Spleen (tissue), 11 donors: ENCODE results near the gene TEDC2. TPM values are rescaled to one million over a fixed set of nuclear protein-coding genes. Genes with fewer than 3 reads are reported as not detected.

Experiments
- DNase-seq: peaks from one replicate; pipeline ENCODE4 v3.0.0-alpha.2; 2020
- H3K27ac ChIP-seq, 8 donors: fragments of 200-600 bp; sonication (generic) in 7 of 8; 1 replicate in 4 of 8; 2 replicates in 4 of 8; pipeline versions ENCODE4 v1.5.0 to v1.8.0; 2016 to 2021; ENCODE audit warnings: inconsistent platforms in 4 of 8, mild to moderate bottlenecking in 4 of 8, moderate library complexity in 1 of 8
- H3K27me3 ChIP-seq, 7 donors: fragments of 200-600 bp; sonication (generic) in 6 of 7; replicated peaks in 1 of 7; 1 replicate in 4 of 7; 2 replicates in 3 of 7; pipeline versions ENCODE4 v1.5.0 to v1.8.0; 2016 to 2021; ENCODE audit warnings: inconsistent platforms in 3 of 7, mild to moderate bottlenecking in 1 of 7
- H3K36me3 ChIP-seq, 6 donors: fragments of 200-600 bp; sonication (generic) in 5 of 6; 1 replicate in 4 of 6; 2 replicates in 2 of 6; pipeline versions ENCODE4 v1.5.0 to v1.8.0; 2016 to 2021; ENCODE audit warnings: inconsistent platforms in 2 of 6
- H3K4me1 ChIP-seq, 6 donors: fragments of 200-600 bp; sonication (generic) in 5 of 6; 1 replicate in 3 of 6; 2 replicates in 3 of 6; pipeline versions ENCODE4 v1.5.0 to v1.8.0; 2016 to 2021; ENCODE audit warnings: inconsistent platforms in 3 of 6
- H3K4me3 ChIP-seq, 8 donors: fragments of 200-600 bp; sonication (generic) in 7 of 8; 1 replicate in 4 of 8; 2 replicates in 4 of 8; pipeline versions ENCODE4 v1.5.0 to v1.8.0; 2016 to 2021; ENCODE audit warnings: inconsistent platforms in 4 of 8, mild to moderate bottlenecking in 4 of 8, moderate library complexity in 2 of 8
- H3K9me3 ChIP-seq, 8 donors: fragments of 200-600 bp; sonication (generic) in 7 of 8; 1 replicate in 4 of 8; 2 replicates in 4 of 8; pipeline versions ENCODE4 v1.5.0 to v1.8.0; 2016 to 2021; ENCODE audit warnings: inconsistent platforms in 4 of 8
- CTCF ChIP-seq, 11 experiments: fragments of 200-600 bp in 7 of 11; fragments of 450-650 bp in 4 of 11; sonication (generic) in 4 of 11; IDR thresholded peaks in 8 of 11; conservative IDR thresholded peaks in 3 of 11; 1 replicate in 7 of 11; 2 replicates in 4 of 11; pipeline versions ENCODE4 v1.4.0 to v1.8.0; 2016 to 2021; ENCODE audit warnings: antibody characterized with exemption in 11 of 11, inconsistent platforms in 4 of 11, mild to moderate bottlenecking in 1 of 11
- POLR2A ChIP-seq, 3 donors: fragments of 450-650 bp; IDR thresholded peaks; one replicate each; pipeline ENCODE4 v1.5.1; 2017; ENCODE audit warnings: antibody characterized with exemption in 3 of 3, mild to moderate bottlenecking in 1 of 3
- POLR2AphosphoS5 ChIP-seq, 3 donors: sonication (generic); formaldehyde crosslinking; IDR thresholded peaks; one replicate each; pipeline ENCODE4 v1.5.1; 2017; ENCODE audit warnings: antibody characterized with exemption in 3 of 3
- WGBS, 5 donors: extraction: QIAGEN DNeasy Blood & Tissue Kit in 3 of 5; methylation state at CpG; one replicate each; pipeline versions ENCODE4 v1.1.5 to v1.1.7; 2013 to 2018; 5-methylcytosine and 5-hydroxymethylcytosine counted together
- intact Hi-C: fragments of 100-400 bp; cut with DNase I; formaldehyde crosslinking; loops from one replicate; pipeline ENCODE4 v1.15.0; 2023; ENCODE audit warnings: low total_unique reads
- microRNA-seq, 3 donors: library from miRNA; unstranded; fragments of <30 nt; microRNA quantifications; one replicate each; pipeline versions ENCODE4 to v1.1.0, GENCODE V29; 2019 to 2020
- polyA plus RNA-seq, 3 donors: library from polyadenylated mRNA; stranded (reverse); fragments of 200-250 nt; gene quantifications; one replicate each; pipeline ENCODE4 v1.2.1, GENCODE V29; 2013
- small RNA-seq, 4 donors: library from RNA; depleted of rRNA; stranded (forward); fragments of <200 nt; gene quantifications; one replicate each; pipeline ENCODE3, GENCODE V24; 2016
- total RNA-seq, 7 donors: library from RNA; depleted of rRNA in 3 of 7; stranded (reverse); fragments of >200 nt in 3 of 7; fragmentation: NEBNext Ultra II Directional in 4 of 7; extraction: Animal tissue kit (Norgen Biotek cat#: 25700) in 4 of 7; gene quantifications; one replicate each; pipeline versions ENCODE4 v1.1.0 to v1.2.1, GENCODE V29; 2016 to 2021
- donor health status: healthy with polysubstance abuse.
- donor health status: DM: no; HTN: no; CAD: no; lungs with moderate emphysema.
- donor health status: DM: no; HTN: no; CAD: no.
- donor health status: Bipolar disorder and iron deficiency.
- donor health status: healthy.
- donor health status: DM: no; HTN: no; CAD: no.
- donor health status: DM: yes; HTN: yes; CAD: no.

TEDC2 gene
- total and polyA plus RNA-seq, 10 donors, result 0.73 to 2.7 (median 1.6) TPM

- H3K27ac ChIP-seq, result peak overlapping the region in 4 of 8 donors; percentile 98 to 100 (median 100)
- no peaks in the 10 kb centered on the region for H3K9me3 ChIP-seq
- H3K36me3 ChIP-seq, result peaks cover 0 to 9% (median 0%) of the 10 kb centered on the region in 6 donors
- intact Hi-C loops, result no loop called here
- H3K4me3 ChIP-seq, result peak overlapping the region in 1 of 8 donors; percentile 93
- H3K27me3 ChIP-seq, result no peaks in the 10 kb centered on the region
- H3K4me1 ChIP-seq, result peaks cover 42 to 90% (median 81%) of the 10 kb centered on the region in 6 donors
- TF ChIP-seq POLR2AphosphoS5 (IDR thresholded peaks at IDR 0.05) (no peak), POLR2A (IDR thresholded peaks at IDR 0.05) (no peak), CTCF (IDR thresholded peaks at IDR 0.05 in 8 of 11, conservative IDR thresholded peaks at IDR 0.05 in 3 of 11) (no peak)
- peak; percentile 79 for DNase-seq
- 89 to 96% (median 92%) methylated on average over 17 of the region's 17 CpGs for WGBS, 5 donors
These were observed 52.3 kb downstream of the TEDC2 start for GRCh38 chr16:2511996-2512734.

- H3K4me3 ChIP-seq, result peak overlapping the region in 7 of 8 donors; percentile 77 to 97 (median 80)
- intact Hi-C loops, result no loop called here
- no peaks in the 10 kb centered on the region for H3K9me3 ChIP-seq
- TF ChIP-seq POLR2AphosphoS5 (IDR thresholded peaks at IDR 0.05), result no peak
- TF ChIP-seq CTCF (IDR thresholded peaks at IDR 0.05 in 8 of 11, conservative IDR thresholded peaks at IDR 0.05 in 3 of 11), result peak in 3 of 11 experiments; percentile 5 to 31 (median 9)
- H3K27me3 ChIP-seq, result no peaks in the 10 kb centered on the region
- H3K36me3 ChIP-seq, result peaks cover 0 to 13% (median 0%) of the 10 kb centered on the region in 6 donors
- peak overlapping the region; percentile 97 to 100 (median 100) for H3K27ac ChIP-seq
- WGBS, 5 donors, result 35 to 56% (median 49%) methylated on average over 10 to 15 of the region's 15 CpGs
- DNase-seq, result peak; percentile 86
- peaks cover 43 to 90% (median 81%) of the 10 kb centered on the region in 6 donors for H3K4me1 ChIP-seq
These were observed 53.0 kb downstream of the TEDC2 start for GRCh38 chr16:2512735-2513404.

GRCh38 chr16:2513405-2514332, 53.8 kb downstream of the TEDC2 start, which contains the start of gene ATP6V0C:
Gene ATP6V0C, plus strand, starts transcription at chr16:2513952. Its CDS starts 152 bp downstream, at chr16:2514104.
- peak within 1 kb of the TSS; percentile 77 to 97 (median 80) for H3K4me3 ChIP-seq
- H3K4me1 ChIP-seq, result peaks cover 44 to 90% (median 82%) of the 10 kb centered on the region in 6 donors
- WGBS, 5 donors, result 0 to 3% (median 1%) methylated on average over 47 to 122 of the region's 122 CpGs
- peak within 1 kb of the TSS; percentile 97 to 100 (median 100) for H3K27ac ChIP-seq
- no peaks in the 10 kb centered on the region for H3K9me3 ChIP-seq
- intact Hi-C loops, result no loop called here
- H3K36me3 ChIP-seq, result peaks cover 0 to 20% (median 0%) of the 10 kb centered on the region in 6 donors
- peak; percentile 97 for DNase-seq
- no peaks in the 10 kb centered on the region for H3K27me3 ChIP-seq
- TF ChIP-seq POLR2A (IDR thresholded peaks at IDR 0.05), result peak; percentile 61 to 91 (median 87)
- TF ChIP-seq POLR2AphosphoS5 (IDR thresholded peaks at IDR 0.05), result peak; percentile 95 to 98 (median 95)
- no peak for TF ChIP-seq CTCF (IDR thresholded peaks at IDR 0.05 in 8 of 11, conservative IDR thresholded peaks at IDR 0.05 in 3 of 11)

Small RNA genes within 50 kb of the gene (microRNA-seq; reads per million reads assigned to microRNA genes)
- gene MIR6767, result 0 to 0.35 (median 0) reads per million in 3 donors
- gene MIR6768, result 0 reads per million in 3 donors

Small RNA genes within 50 kb of the gene (small RNA-seq; reads per million reads assigned to genes)
- 0 reads per million in 4 donors for gene MIR6768

Other genes with a start within 250 kb of the TEDC2 start
- gene BRICD5, start 249.2 kb upstream of the TEDC2 start, total RNA-seq, result 10 to 100 TPM in 2 of 7 donors, 1 to 10 TPM in 5; 3.5 to 12.8 (median 8.6) TPM
- 10 to 100 TPM; 18.2 to 40.2 (median 18.9) TPM for gene BRICD5, start 249.2 kb upstream of the TEDC2 start, polyA plus RNA-seq
- 10 to 100 TPM in 6 of 7 donors, 1 to 10 TPM in 1; 9.4 to 20.2 (median 14.1) TPM for gene PGP, start 245.3 kb upstream of the TEDC2 start, total RNA-seq
- gene PGP, start 245.3 kb upstream of the TEDC2 start, polyA plus RNA-seq, result 10 to 100 TPM in 2 of 3 donors, 1 to 10 TPM in 1; 9.3 to 16.6 (median 12.4) TPM
- 10 to 100 TPM; 22.7 to 41.4 (median 26.7) TPM for gene E4F1, start 236.5 kb upstream of the TEDC2 start, total RNA-seq
- 10 to 100 TPM; 20.8 to 41.0 (median 38.4) TPM for gene E4F1, start 236.5 kb upstream of the TEDC2 start, polyA plus RNA-seq
- 1 to 10 TPM in 4 of 7 donors, under 1 TPM in 3; 0.72 to 1.7 (median 1.3) TPM for gene DNASE1L2, start 223.7 kb upstream of the TEDC2 start, total RNA-seq
- 1 to 10 TPM in 2 of 3 donors, under 1 TPM in 1; 0.59 to 2.2 (median 1.2) TPM for gene DNASE1L2, start 223.7 kb upstream of the TEDC2 start, polyA plus RNA-seq
- gene ECI1, start 208.5 kb upstream of the TEDC2 start, total RNA-seq, result 10 to 100 TPM; 20.6 to 35.2 (median 29.0) TPM
- 10 to 100 TPM; 42.0 to 54.8 (median 51.6) TPM for gene ECI1, start 208.5 kb upstream of the TEDC2 start, polyA plus RNA-seq
- gene RNPS1, start 192.0 kb upstream of the TEDC2 start, total RNA-seq, result 100 to 1,000 TPM; 119 to 153 (median 132) TPM
- 100 to 1,000 TPM; 123 to 180 (median 125) TPM for gene RNPS1, start 192.0 kb upstream of the TEDC2 start, polyA plus RNA-seq
- gene ABCA3, start 119.4 kb upstream of the TEDC2 start, total RNA-seq, result 10 to 100 TPM in 1 of 7 donors, 1 to 10 TPM in 6; 6.5 to 12.6 (median 7.3) TPM
- 1 to 10 TPM; 2.5 to 5.5 (median 2.5) TPM for gene ABCA3, start 119.4 kb upstream of the TEDC2 start, polyA plus RNA-seq
- gene CCNF, start 30.7 kb upstream of the TEDC2 start, total RNA-seq, result 10 to 100 TPM in 1 of 7 donors, 1 to 10 TPM in 6; 4.2 to 11.1 (median 7.3) TPM
- gene CCNF, start 30.7 kb upstream of the TEDC2 start, polyA plus RNA-seq, result 1 to 10 TPM; 1.5 to 2.7 (median 2.6) TPM
- gene NTN3, start 11.2 kb downstream of the TEDC2 start, total RNA-seq, result under 1 TPM in 3 of 7 donors, not detected in 4; 0.13 to 0.28 (median 0.23) TPM
- under 1 TPM in 2 of 3 donors, not detected in 1; 0.03 to 0.06 TPM for gene NTN3, start 11.2 kb downstream of the TEDC2 start, polyA plus RNA-seq
- 10 to 100 TPM in 6 of 7 donors, 1 to 10 TPM in 1; 9.7 to 15.3 (median 12.8) TPM for gene TBC1D24, start 15.0 kb downstream of the TEDC2 start, total RNA-seq
- 1 to 10 TPM; 2.2 to 5.1 (median 2.2) TPM for gene TBC1D24, start 15.0 kb downstream of the TEDC2 start, polyA plus RNA-seq
- 100 to 1,000 TPM in 4 of 7 donors, 10 to 100 TPM in 3; 82.3 to 199 (median 156) TPM for gene ATP6V0C, start 53.8 kb downstream of the TEDC2 start, total RNA-seq
- 100 to 1,000 TPM in 1 of 3 donors, 10 to 100 TPM in 2; 64.5 to 125 (median 99.7) TPM for gene ATP6V0C, start 53.8 kb downstream of the TEDC2 start, polyA plus RNA-seq
- gene AMDHD2, start 60.3 kb downstream of the TEDC2 start, total RNA-seq, result 10 to 100 TPM; 59.9 to 94.0 (median 70.9) TPM
- gene AMDHD2, start 60.3 kb downstream of the TEDC2 start, polyA plus RNA-seq, result 10 to 100 TPM; 37.8 to 72.0 (median 38.5) TPM
- under 1 TPM in 2 of 7 donors, not detected in 5; 0.37 to 0.97 TPM for gene CEMP1, start 71.3 kb downstream of the TEDC2 start, total RNA-seq
- 1 to 10 TPM in 1 of 3 donors, under 1 TPM in 2; 0.70 to 1.5 (median 0.74) TPM for gene CEMP1, start 71.3 kb downstream of the TEDC2 start, polyA plus RNA-seq
- 10 to 100 TPM; 39.5 to 74.5 (median 56.8) TPM for gene PDPK1, start 77.9 kb downstream of the TEDC2 start, total RNA-seq
- gene PDPK1, start 77.9 kb downstream of the TEDC2 start, polyA plus RNA-seq, result 10 to 100 TPM in 1 of 3 donors, 1 to 10 TPM in 2; 6.2 to 15.5 (median 6.2) TPM
- 10 to 100 TPM; 20.5 to 32.1 (median 28.2) TPM for gene KCTD5, start 222.4 kb downstream of the TEDC2 start, total RNA-seq
- gene KCTD5, start 222.4 kb downstream of the TEDC2 start, polyA plus RNA-seq, result 10 to 100 TPM; 13.1 to 24.1 (median 19.2) TPM